ENCODE data around the gene SDK1. TPM values are rescaled to one million over a fixed set of nuclear protein-coding genes. Genes with fewer than 3 reads are reported as not detected.

The SDK1 gene
- total and polyA plus RNA-seq, 10 of the 15 experiments (the other 5 are each of a cell fraction or from before 2014, with no cell fraction given) = 0.14 to 0.33 TPM; not detected in 8

- Histone ChIP-seq H3K27me3 (replicated peaks in 1 of 2; ENCODE audit: control insufficient read depth in 2 of 2, insufficient read depth in 2 of 2, low read length in 1 of 2) (no peaks in the 10 kb centered on the region), H2AFZ (ENCODE audit: control insufficient read depth, low read depth, low read length) (no peak overlapping the region), H3K4me1 (ENCODE audit: control insufficient read depth, insufficient read depth, low read length) (no peaks in the 10 kb centered on the region), H3K27ac (ENCODE audit: control insufficient read depth, insufficient read depth) (no peak overlapping the region), H3K4me2 (ENCODE audit: control insufficient read depth, insufficient read depth) (no peak overlapping the region), H3K79me2 (ENCODE audit: control insufficient read depth, insufficient read depth, low read length) (no peaks in the 10 kb centered on the region), H4K20me1 (ENCODE audit: control insufficient read depth, insufficient read depth) (no peaks in the 10 kb centered on the region), H3K9ac (ENCODE audit: control insufficient read depth, insufficient read depth, low read length) (no peak overlapping the region), H3K36me3 (ENCODE audit: control insufficient read depth in 2 of 2, insufficient read depth in 2 of 2, low read length in 1 of 2) (no peaks in the 10 kb centered on the region), H3K4me3 (no peak overlapping the region), H3K9me3 (replicated peaks; ENCODE audit: control insufficient read depth, insufficient read depth, low read length) (peaks cover 3% of the 10 kb centered on the region; the same call in 1 of the 3 replicates)
- no peak for TF ChIP-seq ZZZ3 (IDR thresholded peaks at IDR 0.05; ENCODE audit: control insufficient read depth, insufficient read length, low read depth)
- TF ChIP-seq HDAC2 (IDR thresholded peaks at IDR 0.05) = no peak
- no peak for TF ChIP-seq HSF1 (IDR thresholded peaks at IDR 0.05; ENCODE audit: low read depth, low read length)
- TF ChIP-seq USF2 (IDR thresholded peaks at IDR 0.05; ENCODE audit: borderline replicate concordance, low read depth, low read length) = no peak
- TF ChIP-seq MXI1 (IDR thresholded peaks at IDR 0.05; ENCODE audit: low read depth, low read length) = no peak
- TF ChIP-seq CREM (IDR thresholded peaks at IDR 0.05; ENCODE audit: low read depth) = no peak
- TF ChIP-seq MTA3 (IDR thresholded peaks at IDR 0.05; ENCODE audit: borderline replicate concordance, low read length) = no peak
- TF ChIP-seq ZBTB33 (IDR thresholded peaks at IDR 0.05) = no peak
- TF ChIP-seq SIX5 (IDR thresholded peaks at IDR 0.05; ENCODE audit: low read depth, low read length, severe bottlenecking) = no peak
- TF ChIP-seq CBFB (IDR thresholded peaks at IDR 0.05; ENCODE audit: low read depth) = no peak
- TF ChIP-seq RELB (IDR thresholded peaks at IDR 0.05; ENCODE audit: low read depth) = no peak
- no peak for TF ChIP-seq ESRRA (IDR thresholded peaks at IDR 0.05; ENCODE audit: low read length)
- no peak for TF ChIP-seq SREBF1 (IDR thresholded peaks at IDR 0.05; ENCODE audit: low read length)
- no peak for TF ChIP-seq MAX (IDR thresholded peaks at IDR 0.05; ENCODE audit: low read depth, low read length)
- no peak for TF ChIP-seq NFIC (IDR thresholded peaks at IDR 0.05; ENCODE audit: low read depth, low read length)
- no peak for TF ChIP-seq CBX3 (IDR thresholded peaks at IDR 0.05; ENCODE audit: borderline replicate concordance, low read depth)
- TF ChIP-seq SPI1 (IDR thresholded peaks at IDR 0.05; ENCODE audit: borderline replicate concordance, insufficient read depth, low read depth, low read length) = no peak
- POLR2A ChIA-PET = no interaction called here
- intact Hi-C loops (cut with micrococcal nuclease; ENCODE audit: unreplicated experiment) (no loop called here), in situ Hi-C loops (cut with MboI) (no loop called here)
- SMC1A ChIA-PET (ENCODE audit: uncharacterized antibody, unreplicated experiment) = no interaction called here
- DNase-seq (ENCODE audit: low read depth, low spot score) (no peak), ATAC-seq (no peak), FAIRE-seq (no peak)
- WGBS (ENCODE audit: insufficient coverage, insufficient replicate concordance, low lambda C conversion rate, missing lambda C conversion rate) = 22% methylated on average over 19 of the region's 19 CpGs
- CTCF ChIA-PET = no interaction called here
- RAD21 ChIA-PET (ENCODE audit: unreplicated experiment) = no interaction called here
- BruUV-seq (replicated peaks) = no TSS peak
Observed at GRCh38 chr7:3974329-3974728, 673.3 kb downstream of the SDK1 start.

Measured in GM12878 (cell line).